Stimulated activated naive CD8-positive, alpha-beta T cell treated with anti-CD3 and anti-CD28 coated beads, Interleukin-15, Interleukin-2, amounts not matched to agents 100 U/mL and 50 U/mL, for 24 hours (primary cell): ENCODE measurements around the gene IZUMO3.
"Not testable (repeated sequence)": the region's sequence is repeated elsewhere in the genome, so short reads cannot be mapped to it uniquely, and the experiment has no call there.

Experiments
- ATAC-seq: fragments of 150-1000 bp; cut with Tn5 transposase; one replicate; pipeline ENCODE4 v1.10.0; 2021
- DNase-seq: peaks from one replicate; pipeline ENCODE4 v3.0.0; 2021

Gene IZUMO3, protein sequence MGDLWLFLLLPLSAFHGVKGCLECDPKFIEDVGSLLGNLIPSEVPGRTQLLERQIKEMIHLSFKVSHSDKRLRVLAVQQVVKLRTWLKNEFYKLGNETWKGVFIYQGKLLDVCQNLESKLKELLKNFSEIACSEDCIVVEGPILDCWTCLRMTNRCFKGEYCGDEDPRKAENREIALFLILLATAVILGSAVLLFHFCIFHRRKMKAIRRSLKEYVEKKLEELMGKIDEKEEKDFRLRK

DNA sequence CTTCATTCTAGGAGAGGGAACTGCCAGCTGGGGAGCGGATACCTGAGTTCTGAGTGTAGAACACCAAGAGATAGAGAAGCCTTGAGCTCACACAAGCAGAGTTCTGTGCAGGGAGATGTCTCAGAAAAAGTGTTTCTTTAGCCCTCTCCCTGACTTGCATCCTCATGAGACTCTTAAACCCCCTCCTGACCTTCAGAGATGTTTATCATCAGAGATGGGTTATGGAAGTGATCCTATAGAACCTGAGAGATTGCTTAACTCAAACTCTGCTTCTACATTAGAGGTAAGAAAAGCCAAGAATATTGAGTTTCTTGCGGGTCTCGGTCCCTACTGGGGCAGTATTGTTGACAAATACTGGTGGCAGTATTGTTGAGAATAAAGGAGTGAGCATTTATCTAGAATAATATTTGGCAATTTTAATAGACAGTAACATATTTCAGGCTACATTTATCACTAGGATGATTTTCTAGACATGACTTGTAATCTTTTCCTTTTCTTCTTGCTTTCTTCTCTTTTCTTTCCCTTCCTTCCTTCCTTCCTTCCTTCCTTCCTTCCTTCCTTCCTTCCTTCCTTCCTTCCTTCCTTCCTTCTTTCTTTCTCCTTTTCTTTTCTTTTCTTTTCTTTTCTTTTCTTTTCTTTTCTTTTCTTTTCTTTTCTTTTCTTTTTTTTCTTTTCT is at the start of gene IZUMO3:
TSS of gene IZUMO3 (minus strand) at position 51 of the 676 bp plus-strand sequence. CDS start 248 bp downstream, outside the sequence.
- no peak for DNase-seq
- no peak for ATAC-seq

DNA sequence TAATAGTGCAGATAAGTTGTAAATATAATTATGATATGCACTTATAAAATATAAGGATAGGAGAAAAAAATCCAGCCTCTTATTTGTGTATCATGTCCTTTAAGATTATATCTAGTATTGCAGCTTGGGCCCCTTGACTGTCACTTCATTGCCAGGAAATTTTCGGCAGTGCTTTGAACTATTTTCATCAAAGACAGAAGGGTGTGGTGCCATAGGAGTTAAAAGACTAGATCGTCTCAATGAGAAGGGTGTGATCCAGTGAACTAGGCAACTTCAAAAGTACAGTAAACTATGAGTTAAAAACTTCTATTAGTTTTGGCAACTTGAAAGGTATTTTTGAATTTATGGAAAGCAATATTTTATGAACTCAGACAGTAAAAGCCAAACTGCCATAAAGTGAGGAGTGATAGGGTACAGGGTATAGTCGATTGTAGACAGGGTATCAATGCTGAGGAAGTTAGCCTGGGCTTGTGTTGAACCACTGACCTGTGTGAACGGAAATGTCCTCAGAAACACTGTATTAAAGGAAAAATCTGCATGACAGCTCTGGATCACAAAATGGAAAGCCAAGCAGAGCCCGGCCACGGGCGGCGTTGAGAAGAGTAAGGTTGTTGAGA is 48.6 kb upstream of the IZUMO3 start:
- ATAC-seq (no peak), DNase-seq (no peak)

DNA sequence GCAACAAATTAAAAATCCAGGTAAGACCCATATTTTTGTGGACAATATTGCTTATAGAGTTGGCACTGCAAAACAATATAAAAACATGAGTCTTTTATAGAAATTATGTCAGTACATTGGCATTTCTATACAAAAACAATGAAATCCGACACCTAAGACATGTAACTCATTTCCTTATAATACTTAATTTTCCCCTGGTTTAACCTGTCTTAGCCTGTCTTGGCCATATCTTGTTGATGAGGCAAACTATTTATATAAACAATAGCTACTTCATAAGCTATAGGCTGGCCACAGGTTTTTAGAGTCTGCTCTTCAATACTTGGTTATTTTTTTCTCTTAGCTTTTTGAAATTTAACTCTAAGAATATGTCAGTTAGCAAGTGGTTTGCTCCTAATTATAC is 44.7 kb upstream of the IZUMO3 start:
- ATAC-seq (no peak), DNase-seq (no peak)

DNA sequence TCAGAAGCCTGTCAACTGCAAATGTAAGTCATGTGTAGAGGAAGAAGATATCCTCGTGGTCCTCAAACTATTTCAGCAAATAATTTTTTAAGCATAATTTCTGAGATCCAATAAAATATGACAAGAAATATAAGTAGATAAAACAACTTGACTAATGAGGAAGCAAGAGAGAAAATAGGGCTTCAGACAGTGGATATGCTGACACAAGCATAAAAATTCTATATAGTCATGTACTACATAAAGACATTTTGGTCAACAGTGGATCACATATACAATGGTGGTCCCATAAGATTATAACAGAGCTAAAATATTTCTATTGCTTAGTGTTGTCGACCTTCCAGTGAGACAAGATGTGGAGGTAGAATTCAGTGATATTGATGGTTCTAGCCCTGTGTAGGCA is 42.2 kb upstream of the IZUMO3 start:
- ATAC-seq (no peak), DNase-seq (no peak)

DNA sequence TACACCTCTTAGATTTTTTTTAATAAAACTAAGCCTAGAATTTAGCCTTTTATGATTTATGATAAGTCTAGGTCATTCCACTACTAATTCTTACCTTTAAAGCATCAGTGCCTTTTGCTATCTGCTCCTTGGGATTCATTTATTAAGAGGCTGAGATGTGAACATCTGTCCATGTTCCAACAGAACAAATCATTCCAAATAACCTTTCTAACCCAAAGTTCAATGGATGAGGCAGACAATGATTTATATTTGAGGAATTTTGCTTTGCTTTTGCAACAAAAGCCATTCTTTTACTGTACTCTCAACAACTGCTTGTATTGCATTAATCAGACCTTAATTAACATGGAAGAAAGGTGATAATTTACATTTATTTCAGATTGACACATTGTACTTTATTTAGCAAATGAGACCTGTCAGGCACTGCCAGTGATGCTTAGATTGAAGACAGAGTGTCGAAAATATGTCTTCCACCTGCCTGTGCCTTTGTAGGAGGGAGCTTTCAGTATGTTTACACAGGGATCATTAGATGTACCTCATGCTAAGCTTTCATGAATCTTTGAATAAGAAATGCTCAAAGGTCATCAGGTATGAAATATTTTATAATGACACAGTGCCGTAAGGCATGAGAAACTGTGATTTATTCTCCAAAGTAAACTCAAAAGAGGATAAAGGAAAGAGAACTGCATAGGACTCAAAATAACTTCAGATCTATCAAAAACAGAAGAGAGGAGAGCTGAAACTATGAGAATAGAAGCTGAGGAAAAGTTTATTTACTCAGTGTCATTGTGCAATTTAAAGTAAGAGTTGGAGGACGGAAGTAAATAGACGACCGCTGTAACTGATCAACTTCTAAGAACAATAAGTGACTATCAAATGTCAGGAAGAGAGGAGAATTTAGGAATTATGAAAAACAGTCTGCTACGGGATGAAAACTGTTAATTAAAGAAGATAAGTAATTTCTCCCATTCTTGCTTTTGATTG is 36.7 kb upstream of the IZUMO3 start:
- DNase-seq (no peak), ATAC-seq (no peak)

DNA sequence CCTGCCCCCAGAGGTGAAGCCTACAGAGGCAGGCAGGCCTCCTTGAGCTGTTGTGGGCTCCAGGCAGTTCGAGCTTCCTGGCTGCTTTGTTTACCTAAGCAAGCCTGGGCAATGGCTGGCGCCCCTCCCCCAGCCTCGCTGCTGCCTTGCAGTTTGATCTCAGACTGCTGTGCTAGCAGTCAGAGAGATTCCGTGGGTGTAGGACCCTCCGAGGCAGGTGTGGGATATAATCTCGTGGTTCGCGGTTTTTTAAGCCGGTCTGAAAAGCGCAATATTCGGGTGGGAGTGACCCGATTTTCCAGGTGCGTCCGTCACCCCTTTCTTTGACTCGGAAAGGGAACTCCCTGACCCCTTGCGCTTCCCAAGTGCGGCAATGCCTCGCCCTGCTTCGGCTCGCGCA is 34.3 kb upstream of the IZUMO3 start:
- not testable (repeated sequence) for DNase-seq, ATAC-seq

DNA sequence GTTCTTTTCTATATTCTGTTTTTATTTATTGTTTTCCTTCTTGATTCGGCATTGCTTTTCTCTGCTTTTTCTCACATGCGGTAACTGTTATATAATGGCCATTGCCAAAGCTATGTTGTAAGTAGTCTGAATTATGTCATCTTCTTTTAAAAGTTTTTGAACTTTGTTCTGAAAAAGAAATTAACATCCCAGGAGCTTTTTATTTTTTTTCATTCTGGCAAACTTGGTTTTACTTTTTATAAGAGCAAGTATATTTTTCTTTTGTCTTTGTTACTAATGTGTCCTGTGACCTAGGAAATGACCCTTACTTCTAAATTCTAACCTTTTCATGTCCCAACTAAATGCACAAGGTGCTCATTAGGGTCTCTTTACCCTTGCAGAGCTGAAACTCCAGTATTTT is 26.7 kb upstream of the IZUMO3 start:
- ATAC-seq (no peak), DNase-seq (no peak)

DNA sequence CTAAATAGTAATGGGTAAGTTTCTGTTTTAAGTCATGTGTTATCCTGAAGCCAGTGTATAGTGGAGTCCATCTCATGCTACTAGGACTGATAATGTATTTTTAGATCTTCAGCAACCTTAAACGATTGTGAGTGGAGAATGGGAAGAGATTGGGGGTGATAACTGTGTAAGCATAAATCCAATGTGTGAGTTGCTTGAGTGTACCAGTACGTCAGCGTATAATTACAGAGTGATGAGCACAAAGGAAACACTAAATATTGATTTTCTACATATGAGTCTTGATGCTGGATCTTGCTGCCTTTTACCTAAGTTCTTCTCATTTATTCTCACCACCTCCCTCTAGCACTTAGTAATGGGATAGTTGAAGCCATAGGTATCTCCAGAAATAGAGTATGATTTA is 16.3 kb upstream of the IZUMO3 start:
- ATAC-seq (no peak), DNase-seq (no peak)

DNA sequence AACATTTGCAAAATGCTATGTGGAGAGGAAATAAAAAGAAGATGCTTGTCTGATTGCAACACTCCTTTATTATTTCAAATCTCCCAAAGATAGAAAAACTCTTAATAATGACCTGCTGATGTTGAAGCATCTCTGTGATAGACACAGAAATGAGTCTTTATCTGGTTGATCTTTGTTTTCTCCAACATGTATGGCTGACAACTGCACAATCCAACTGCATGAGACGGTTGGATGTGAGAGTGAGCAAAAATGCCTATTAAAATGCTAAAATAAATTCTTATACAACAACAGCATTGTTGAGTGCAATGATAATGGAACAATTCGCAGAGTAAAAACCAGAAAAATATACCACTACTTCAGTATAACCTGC is 7.5 kb upstream of the IZUMO3 start:
- no peak for ATAC-seq

DNA sequence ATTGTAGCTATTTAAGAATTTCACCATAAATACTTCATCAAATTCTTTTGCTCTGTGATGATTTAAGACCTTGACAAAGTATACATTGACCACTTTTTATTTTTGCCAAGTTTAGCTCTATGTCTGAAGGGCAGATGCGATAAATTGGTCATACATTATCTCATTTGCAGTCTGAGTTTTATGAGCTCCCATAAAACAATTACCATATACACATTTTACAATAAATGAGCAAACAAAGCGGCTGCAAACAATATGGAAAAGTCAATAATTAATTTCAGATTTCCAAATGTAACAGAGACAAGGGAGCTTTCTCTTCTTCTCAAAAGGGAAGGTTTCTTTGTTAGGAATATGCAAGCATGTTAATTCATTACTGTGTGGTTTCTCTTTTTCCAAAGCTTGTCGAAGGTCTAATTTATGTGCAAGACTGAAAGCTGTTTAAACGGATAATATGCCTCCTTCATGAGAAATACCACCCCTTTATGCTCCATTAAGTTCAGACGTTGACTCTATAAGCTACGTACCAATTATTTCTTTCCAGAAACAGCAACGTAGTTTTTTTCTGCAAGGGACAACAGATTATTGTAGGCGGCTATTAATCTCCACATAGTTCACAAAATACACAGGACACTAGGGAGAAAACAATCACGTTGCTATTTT is 7.0 kb upstream of the IZUMO3 start:
- ATAC-seq (no peak), DNase-seq (no peak)

More for the DNA sequence above, 7.5 kb upstream of the IZUMO3 start:
- no peak for DNase-seq

DNA sequence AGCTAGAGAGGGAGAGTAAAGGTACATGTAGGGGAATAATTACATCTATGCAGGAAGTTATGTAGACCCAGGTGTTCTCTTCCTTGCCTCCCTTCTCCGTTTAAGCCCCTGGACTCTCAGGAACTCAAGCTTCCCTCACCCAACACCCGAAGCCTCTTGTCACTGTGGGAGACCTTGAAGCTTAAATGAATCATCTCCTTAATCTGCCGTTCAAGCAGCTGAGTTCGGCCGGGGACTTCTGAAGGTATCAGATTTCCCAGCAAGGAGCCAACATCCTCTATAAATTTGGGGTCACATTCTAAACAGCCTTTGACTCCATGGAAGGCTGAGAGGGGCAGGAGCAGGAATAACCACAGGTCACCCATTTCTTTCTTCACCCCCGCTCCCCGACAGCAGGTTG is 412 bp downstream of the IZUMO3 start:
- ATAC-seq (no peak), DNase-seq (no peak)

DNA sequence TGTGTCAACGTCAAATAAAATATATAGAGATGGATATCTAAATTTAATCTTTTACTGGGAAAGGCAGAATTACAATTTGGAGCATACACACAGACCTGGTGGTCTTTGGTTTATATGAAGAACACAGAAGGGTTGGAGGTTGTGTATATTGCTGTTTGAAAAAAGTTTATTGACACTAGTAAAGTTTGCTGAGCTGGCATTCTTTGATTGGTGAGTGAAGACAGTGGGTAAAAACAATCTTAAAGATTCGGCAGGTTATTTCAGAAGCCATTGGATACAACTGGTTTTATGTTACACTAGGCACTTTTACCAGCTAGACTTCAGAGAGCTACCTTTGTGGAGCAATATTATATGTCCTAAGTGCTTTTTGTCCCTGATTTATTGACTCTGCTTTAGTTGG is 27.2 kb downstream of the IZUMO3 start:
- DNase-seq, result no peak
- ATAC-seq, result no peak

DNA sequence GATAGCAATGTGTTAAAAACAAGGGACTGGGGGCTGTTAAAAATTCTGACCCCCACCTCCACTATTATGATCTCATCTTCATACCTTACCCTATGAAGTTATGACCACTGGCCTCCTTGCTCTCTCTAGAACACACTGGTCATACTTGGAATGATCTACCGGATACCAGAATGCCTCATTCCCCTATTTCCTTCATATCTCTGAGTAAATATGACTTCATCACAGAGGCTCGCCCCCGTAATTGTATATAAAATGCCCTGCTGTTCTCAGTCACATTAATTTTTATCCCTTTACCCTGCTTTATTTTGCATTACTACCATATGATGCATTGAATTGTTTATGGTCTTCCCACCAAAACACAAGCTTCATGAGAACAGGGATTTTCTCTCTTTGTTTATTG is 29.2 kb downstream of the IZUMO3 start:
- no peak for ATAC-seq
- DNase-seq, result no peak

DNA sequence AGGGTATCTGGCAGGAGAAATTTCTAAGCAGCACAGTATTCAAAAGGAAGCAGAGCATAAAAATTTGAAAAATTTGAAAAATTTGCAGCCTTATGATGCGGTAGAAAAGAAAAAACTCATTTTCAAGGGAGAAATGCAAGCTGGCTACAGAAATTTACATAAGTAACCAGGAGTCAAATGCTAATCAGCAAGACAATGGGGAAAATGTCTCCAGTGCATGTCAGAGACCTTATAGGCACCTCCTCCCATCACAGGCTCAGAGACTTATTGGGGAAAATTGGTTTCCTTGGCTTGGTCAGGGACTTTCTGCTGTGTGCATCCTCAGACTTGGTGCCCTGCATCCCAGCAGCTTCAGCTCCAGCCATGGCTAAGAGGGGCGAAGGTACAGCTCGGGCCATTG is 35.8 kb downstream of the IZUMO3 start:
- DNase-seq (no peak), ATAC-seq (no peak)

DNA sequence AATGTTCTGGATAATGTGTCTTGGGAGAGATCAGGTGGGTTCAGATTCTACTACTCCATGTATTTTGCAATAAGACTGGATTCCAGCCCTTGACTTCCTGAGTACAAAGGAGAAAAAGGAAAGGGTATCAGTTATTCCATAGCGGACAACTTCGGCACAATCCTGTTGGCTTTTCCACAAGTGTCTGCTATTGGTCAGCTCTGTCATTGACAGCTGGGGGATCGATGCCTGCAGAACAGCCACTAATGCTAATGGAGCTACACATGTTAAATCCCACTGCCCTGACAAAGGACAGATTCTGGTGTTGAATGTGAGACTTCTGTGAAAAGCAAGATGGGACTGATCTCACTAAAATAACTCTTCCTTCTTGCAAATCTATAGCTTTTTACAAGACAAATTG is 41.2 kb downstream of the IZUMO3 start:
- ATAC-seq (no peak), DNase-seq (no peak)

DNA sequence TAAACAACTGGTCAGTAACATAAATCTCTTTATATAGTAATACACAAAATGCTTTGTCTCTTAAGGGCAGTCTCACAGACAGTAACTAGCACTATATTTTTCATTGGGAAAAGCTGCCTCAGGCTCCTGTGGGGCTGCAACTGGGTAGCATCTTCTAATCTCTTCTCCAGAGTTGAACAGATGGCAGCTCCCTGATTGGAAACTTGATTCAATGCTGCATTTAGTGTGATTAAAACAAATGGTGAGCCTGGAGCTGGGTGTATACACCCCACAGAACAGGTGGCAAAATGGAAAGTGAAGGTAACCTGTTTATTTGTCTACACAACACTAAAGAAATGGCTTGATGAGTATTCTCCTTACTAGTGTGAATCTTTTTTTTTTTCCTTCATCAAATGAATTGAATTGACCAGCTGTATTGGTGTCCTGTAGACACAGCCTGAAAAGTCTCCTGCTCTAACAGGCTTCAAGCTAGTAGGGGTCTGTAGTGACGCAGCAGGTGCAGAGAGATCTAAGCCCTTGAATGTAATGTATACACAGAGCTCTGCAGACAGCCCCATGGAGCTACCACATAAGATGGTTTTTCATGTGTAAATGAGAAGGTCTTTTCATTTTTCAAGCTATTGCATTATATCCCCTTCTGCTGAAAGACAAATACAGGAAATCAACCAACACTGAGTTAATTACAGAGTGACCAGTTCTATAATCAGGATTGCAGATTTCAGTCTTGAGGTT is 43.3 kb downstream of the IZUMO3 start:
- no peak for DNase-seq
- no peak for ATAC-seq

DNA sequence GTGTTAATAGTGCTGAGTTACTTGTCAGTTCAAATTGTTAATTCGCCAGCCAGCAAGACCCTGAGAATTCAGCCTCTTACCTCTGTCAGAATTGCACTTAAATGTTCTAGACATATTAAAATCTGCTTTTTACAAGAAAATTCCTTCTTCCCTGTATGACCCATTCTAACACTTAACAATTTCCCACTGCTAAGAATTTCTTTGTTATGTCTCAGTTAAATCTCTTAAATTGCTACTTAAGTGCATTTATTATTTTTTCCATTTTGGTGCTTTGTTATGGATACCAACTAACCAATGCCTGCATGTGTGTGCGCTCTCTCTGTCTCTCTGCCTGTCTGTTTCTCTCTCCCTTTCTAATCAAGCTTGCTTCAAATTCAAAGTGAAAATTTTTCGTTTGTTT is 44.9 kb downstream of the IZUMO3 start:
- DNase-seq, result no peak
- ATAC-seq, result no peak

DNA sequence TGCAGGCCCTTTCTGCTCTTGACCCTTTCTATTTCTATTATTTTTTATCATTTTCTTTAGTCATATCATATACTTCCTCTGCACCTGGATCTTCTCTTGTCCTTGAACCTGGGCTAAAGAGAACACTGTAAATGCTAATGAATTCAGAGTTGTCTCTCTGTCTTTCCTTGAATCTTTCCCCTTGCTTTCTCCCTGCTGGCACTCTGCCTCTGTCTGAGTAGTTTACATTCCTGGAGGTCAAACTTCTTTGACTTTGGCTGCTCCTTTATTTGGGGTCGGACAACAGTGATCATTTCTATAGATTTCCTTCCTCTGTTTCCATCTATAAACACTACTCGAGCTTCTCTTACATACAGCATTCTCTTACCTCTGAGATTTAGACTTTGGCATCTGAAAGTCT is 47.1 kb downstream of the IZUMO3 start:
- no peak for DNase-seq
- no peak for ATAC-seq

DNA sequence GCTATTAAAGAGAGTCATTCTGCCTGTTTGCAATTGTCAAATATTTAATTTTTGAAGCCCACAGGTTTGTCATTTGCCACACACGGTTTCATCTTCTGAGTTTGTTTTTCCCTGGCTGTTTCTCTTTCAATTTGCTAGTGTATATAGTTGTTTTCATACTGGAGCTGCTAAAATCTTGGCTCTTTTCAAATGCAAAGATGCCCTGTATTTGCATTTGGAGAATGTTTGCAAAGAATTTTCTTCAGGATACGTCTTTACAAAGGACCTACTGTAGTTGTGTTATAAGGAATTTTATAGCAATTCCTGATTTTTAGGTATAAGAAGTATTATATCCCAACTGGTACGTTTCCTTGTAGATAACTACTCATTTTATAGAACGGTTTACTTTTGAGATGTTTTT is 48.0 kb downstream of the IZUMO3 start:
- DNase-seq (no peak), ATAC-seq (no peak)
